CD14-positive monocyte (primary cell): ENCODE measurements around the gene TBC1D3I. TPM values are rescaled to one million over a fixed set of nuclear protein-coding genes. Genes with fewer than 3 reads are reported as not detected.
"Not testable (repeated sequence)": the region's sequence is repeated elsewhere in the genome, so short reads cannot be mapped to it uniquely, and the experiment has no call there.

ENCODE experiments used
- DNase-seq, 3 donors: peaks; one replicate each; pipeline ENCODE4 v3.0.0-alpha.2; 2011 to 2022
- H2AFZ ChIP-seq: 2 replicates; pipeline ENCODE4 v1.6.0; 2012; ENCODE audit warnings: mild to moderate bottlenecking, low read depth, low read length, inconsistent platforms; ENCODE audit not compliant: insufficient read depth, poor library complexity, severe bottlenecking
- H3K27ac ChIP-seq, 2 donors: 1 replicate in 1 of 2; 2 replicates in 1 of 2; pipeline ENCODE4 v1.5.1; 2012 to 2013; ENCODE audit warnings: low read length in 2 of 2, control low read depth in 1 of 2, inconsistent platforms in 1 of 2, low read depth in 1 of 2, mild to moderate bottlenecking in 1 of 2
- H3K27me3 ChIP-seq, 2 donors: one replicate each; pipeline versions ENCODE4 v1.6.0 to v1.6.1; 2011 to 2013; ENCODE audit warnings: low read length in 2 of 2; ENCODE audit not compliant: control insufficient read depth in 2 of 2, insufficient read depth in 2 of 2
- H3K36me3 ChIP-seq, 2 donors: replicated peaks in 1 of 2; 1 replicate in 1 of 2; 2 replicates in 1 of 2; pipeline versions ENCODE4 v1.5.1 to v1.6.1; 2012 to 2013; ENCODE audit warnings: low read length in 2 of 2, control low read depth in 1 of 2, inconsistent platforms in 1 of 2, mild to moderate bottlenecking in 1 of 2; ENCODE audit not compliant: insufficient read depth in 2 of 2, control insufficient read depth in 1 of 2
- H3K4me1 ChIP-seq, 2 donors: 1 replicate in 1 of 2; 2 replicates in 1 of 2; pipeline versions ENCODE4 v1.5.1 to v1.6.1; 2012 to 2013; ENCODE audit warnings: low read length in 2 of 2, control low read depth in 1 of 2, inconsistent platforms in 1 of 2, mild to moderate bottlenecking in 1 of 2, moderate library complexity in 1 of 2; ENCODE audit not compliant: insufficient read depth in 2 of 2, control insufficient read depth in 1 of 2
- H3K4me2 ChIP-seq: replicated peaks from 2 replicates; pipeline ENCODE3; 2012; ENCODE audit warnings: low read length, moderate library complexity, mild to moderate bottlenecking; ENCODE audit not compliant: poor library complexity, severe bottlenecking; ENCODE audit errors: extremely low read depth
- H3K4me3 ChIP-seq, 3 experiments: fragments of 200-600 bp in 1 of 3; sonication (generic) in 1 of 3; replicated peaks in 1 of 3; 1 replicate in 2 of 3; 2 replicates in 1 of 3; pipeline ENCODE4 v1.5.1; 2011 to 2013; ENCODE audit warnings: low read length in 3 of 3, mild to moderate bottlenecking in 3 of 3, control low read depth in 2 of 3, low read depth in 2 of 3, inconsistent platforms in 1 of 3, moderate library complexity in 1 of 3
- H3K79me2 ChIP-seq: 2 replicates; pipeline ENCODE4 v1.6.0; 2012; ENCODE audit warnings: mild to moderate bottlenecking, control low read depth, inconsistent platforms, low read length, moderate library complexity; ENCODE audit not compliant: insufficient read depth
- H3K9ac ChIP-seq: 2 replicates; pipeline ENCODE4 v1.6.0; 2017; ENCODE audit warnings: low read length, mild to moderate bottlenecking; ENCODE audit not compliant: insufficient read depth, poor library complexity, severe bottlenecking
- H3K9me3 ChIP-seq, 2 donors: replicated peaks in 1 of 2; 1 replicate in 1 of 2; 2 replicates in 1 of 2; pipeline versions ENCODE4 v1.5.1 to v1.6.1; 2012 to 2013; ENCODE audit warnings: low read length in 2 of 2, control low read depth in 1 of 2; ENCODE audit not compliant: control insufficient read depth in 1 of 2, insufficient read depth in 1 of 2
- H4K20me1 ChIP-seq: 2 replicates; pipeline ENCODE4 v1.6.0; 2012; ENCODE audit warnings: mild to moderate bottlenecking, low read length, control low read depth, moderate library complexity; ENCODE audit not compliant: insufficient read depth
- H3K27ac Mint-ChIP-seq, 7 donors: one replicate each; pipeline ENCODE4 v1.8.0; 2020; ENCODE audit warnings: mild to moderate bottlenecking in 7 of 7, mixed read lengths in 7 of 7, moderate library complexity in 6 of 7, inconsistent platforms in 2 of 7
- H3K27me3 Mint-ChIP-seq, 3 donors: one replicate each; pipeline ENCODE4 v1.8.0; 2021 to 2022; ENCODE audit warnings: low read depth in 3 of 3, mild to moderate bottlenecking in 3 of 3, mixed read lengths in 3 of 3, moderate library complexity in 3 of 3, inconsistent platforms in 1 of 3
- H3K36me3 Mint-ChIP-seq, 2 donors: one replicate each; pipeline ENCODE4 v1.8.0; 2020; ENCODE audit warnings: mixed read lengths in 2 of 2, inconsistent platforms in 1 of 2, mild to moderate bottlenecking in 1 of 2
- H3K4me1 Mint-ChIP-seq: one replicate; pipeline ENCODE4 v1.8.0; 2020; ENCODE audit warnings: mild to moderate bottlenecking, mixed read lengths
- H3K4me3 Mint-ChIP-seq, 2 donors: one replicate each; pipeline ENCODE4 v1.8.0; 2020; ENCODE audit warnings: mild to moderate bottlenecking in 2 of 2, mixed read lengths in 2 of 2, moderate library complexity in 1 of 2
- H3K9me3 Mint-ChIP-seq, 7 donors: one replicate each; pipeline ENCODE4 v1.8.0; 2020 to 2022; ENCODE audit warnings: mixed read lengths in 7 of 7, mild to moderate bottlenecking in 6 of 7, moderate library complexity in 6 of 7, inconsistent platforms in 2 of 7
- WGBS: methylation state at CpG from one replicate; pipeline ENCODE4 v1.1.5; 2013; ENCODE audit warnings: missing lambda C conversion rate; ENCODE audit not compliant: insufficient coverage; 5-methylcytosine and 5-hydroxymethylcytosine counted together
- intact Hi-C, 2 donors: fragments of 100-400 bp; cut with micrococcal nuclease; formaldehyde crosslinking; loops; one replicate each; pipeline versions ENCODE4 v1.15.0 to v1.15.1; 2023
- polyA plus RNA-seq, 3 donors: library from polyadenylated mRNA; depleted of rRNA in 1 of 3; unstranded in 2 of 3; stranded (reverse) in 1 of 3; fragments of 300-500 nt in 2 of 3; fragments of >200 nt in 1 of 3; fragmentation: Illumina TruSeq in 2 of 3; gene quantifications; 1 replicate in 2 of 3; 2 replicates in 1 of 3; pipeline ENCODE4 v1.2.3, GENCODE V29; 2012 to 2021
- TF ChIP-seq, protein P1 (sequence below): fragments of 200-600 bp; IDR thresholded peaks from one replicate; pipeline ENCODE4 v1.8.0; 2022; ENCODE audit warnings: antibody characterized with exemption, mild to moderate bottlenecking

Gene TBC1D3I
- polyA plus RNA-seq, 3 donors = 0.24 TPM; not detected in 2

DNA sequence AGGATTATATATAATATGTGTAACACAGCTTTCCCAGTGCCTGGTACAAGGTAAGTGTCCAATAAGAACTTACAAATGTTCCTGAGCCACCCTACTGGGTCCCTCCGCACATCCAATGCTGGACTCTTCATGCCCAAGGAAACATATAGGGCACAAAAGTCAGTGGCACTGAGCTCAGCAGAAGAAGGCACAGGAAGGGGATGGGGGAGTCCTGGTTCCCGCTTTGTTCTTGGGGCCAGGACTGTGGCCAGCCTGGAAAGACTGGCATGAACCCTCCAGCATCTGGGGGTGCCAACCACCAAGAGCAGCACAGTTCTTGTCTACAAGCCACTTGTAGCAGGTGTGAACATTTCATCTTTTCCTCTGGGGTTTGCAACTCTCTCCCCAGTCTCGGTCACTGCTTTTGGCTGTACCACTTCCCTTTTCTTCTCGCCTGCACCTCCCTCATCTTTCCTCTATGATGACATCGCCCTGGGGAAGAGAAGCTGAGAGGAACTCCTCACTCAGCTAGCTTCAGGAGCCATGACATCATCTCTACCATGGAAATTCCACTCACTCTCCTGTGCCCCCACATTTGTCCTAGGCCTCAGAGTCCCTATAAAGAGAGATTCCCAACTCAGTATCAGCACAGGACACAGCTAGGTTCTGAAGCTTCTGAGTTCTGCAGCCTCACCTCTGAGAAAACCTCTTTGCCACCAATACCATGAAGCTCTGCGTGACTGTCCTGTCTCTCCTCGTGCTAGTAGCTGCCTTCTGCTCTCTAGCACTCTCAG is 53.7 kb downstream of the TBC1D3I start, which contains the start of gene CCL4L2:
Gene CCL4L2 (plus strand): TSS at position 625 of the 773 bp plus-strand sequence.
- peak; percentile 63 to 96 (median 94) for DNase-seq
- intact Hi-C loops = loop anchor here (2.0 to 5.0 kb wide), 2 partner anchors 14 to 118 kb away; partner anchors contain the start of genes CCL3 (in 1 of the 2), CCL3L1 (in 1 of the 2) and CCL3L3 (in 1 of the 2)
- not testable (repeated sequence) for H3K79me2 ChIP-seq, H3K9ac ChIP-seq, H2AFZ ChIP-seq, H3K36me3 Mint-ChIP-seq, H3K36me3 ChIP-seq, H3K9me3 Mint-ChIP-seq, H3K27me3 Mint-ChIP-seq, H3K27me3 ChIP-seq, H4K20me1 ChIP-seq, H3K9me3 ChIP-seq
- no CpG with 5 or more reads among the region's 7 CpGs for WGBS
- H3K27ac Mint-ChIP-seq = peak within 1 kb of the TSS; percentile 86 to 98 (median 94)
- peak within 1 kb of the TSS; percentile 59 to 66 for H3K4me3 Mint-ChIP-seq
- Histone ChIP-seq H3K27ac (peak within 1 kb of the TSS; percentile 71 to 73), H3K4me1 (peaks cover 61 to 62% of the 10 kb centered on the region in 2 donors), H3K4me2 (peak within 1 kb of the TSS; percentile 36), H3K4me3 (peak within 1 kb of the TSS in 1 of 3 experiments; percentile 39)
- H3K4me1 Mint-ChIP-seq = peaks cover 63% of the 10 kb centered on the region

DNA sequence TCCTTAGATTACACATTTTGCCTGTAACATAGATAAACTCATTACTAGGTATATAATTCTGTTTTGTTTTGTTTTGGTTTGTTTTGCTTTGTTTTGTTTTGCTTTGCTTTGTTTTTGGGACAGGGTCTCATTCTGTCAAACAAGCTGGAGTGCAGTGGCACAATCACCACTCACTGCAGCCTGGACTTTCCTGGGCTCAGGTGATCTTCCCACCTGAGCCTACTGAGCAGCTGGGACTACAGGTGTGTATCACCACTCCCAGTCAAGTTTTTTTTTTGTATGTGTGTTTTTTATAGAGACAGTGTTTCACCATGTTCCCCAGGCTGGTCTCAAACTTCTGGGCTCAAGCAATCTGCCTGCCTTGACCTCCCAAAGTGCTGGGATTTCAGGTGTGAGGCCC is 54.8 kb downstream of the TBC1D3I start:
- H3K36me3 ChIP-seq = no peaks in the 10 kb centered on the region
- no peak overlapping the region for H3K4me2 ChIP-seq
- H3K79me2 ChIP-seq = no peaks in the 10 kb centered on the region
- intact Hi-C loops = no loop called here
- TF ChIP-seq, protein P1, sequence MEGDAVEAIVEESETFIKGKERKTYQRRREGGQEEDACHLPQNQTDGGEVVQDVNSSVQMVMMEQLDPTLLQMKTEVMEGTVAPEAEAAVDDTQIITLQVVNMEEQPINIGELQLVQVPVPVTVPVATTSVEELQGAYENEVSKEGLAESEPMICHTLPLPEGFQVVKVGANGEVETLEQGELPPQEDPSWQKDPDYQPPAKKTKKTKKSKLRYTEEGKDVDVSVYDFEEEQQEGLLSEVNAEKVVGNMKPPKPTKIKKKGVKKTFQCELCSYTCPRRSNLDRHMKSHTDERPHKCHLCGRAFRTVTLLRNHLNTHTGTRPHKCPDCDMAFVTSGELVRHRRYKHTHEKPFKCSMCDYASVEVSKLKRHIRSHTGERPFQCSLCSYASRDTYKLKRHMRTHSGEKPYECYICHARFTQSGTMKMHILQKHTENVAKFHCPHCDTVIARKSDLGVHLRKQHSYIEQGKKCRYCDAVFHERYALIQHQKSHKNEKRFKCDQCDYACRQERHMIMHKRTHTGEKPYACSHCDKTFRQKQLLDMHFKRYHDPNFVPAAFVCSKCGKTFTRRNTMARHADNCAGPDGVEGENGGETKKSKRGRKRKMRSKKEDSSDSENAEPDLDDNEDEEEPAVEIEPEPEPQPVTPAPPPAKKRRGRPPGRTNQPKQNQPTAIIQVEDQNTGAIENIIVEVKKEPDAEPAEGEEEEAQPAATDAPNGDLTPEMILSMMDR = no peak
- no peak overlapping the region for H3K27ac ChIP-seq
- Mint-ChIP-seq H3K9me3 (no peaks in the 10 kb centered on the region), H3K4me3 (peak overlapping the region in 1 of 2 donors; percentile 21), H3K27ac (peak overlapping the region in 4 of 7 donors; percentile 2 to 98 (median 93)), H3K27me3 (peaks cover 0 to 6% (median 3%) of the 10 kb centered on the region in 3 donors), H3K36me3 (no peaks in the 10 kb centered on the region), H3K4me1 (peaks cover 52% of the 10 kb centered on the region)
- H4K20me1 ChIP-seq = no peaks in the 10 kb centered on the region
- DNase-seq = no peak
- no peak overlapping the region for H3K4me3 ChIP-seq
- peaks cover 51 to 52% of the 10 kb centered on the region in 2 donors for H3K4me1 ChIP-seq
- H3K9me3 ChIP-seq = no peaks in the 10 kb centered on the region
- no peak overlapping the region for H3K9ac ChIP-seq
- H2AFZ ChIP-seq = no peak overlapping the region
- no peaks in the 10 kb centered on the region for H3K27me3 ChIP-seq

DNA sequence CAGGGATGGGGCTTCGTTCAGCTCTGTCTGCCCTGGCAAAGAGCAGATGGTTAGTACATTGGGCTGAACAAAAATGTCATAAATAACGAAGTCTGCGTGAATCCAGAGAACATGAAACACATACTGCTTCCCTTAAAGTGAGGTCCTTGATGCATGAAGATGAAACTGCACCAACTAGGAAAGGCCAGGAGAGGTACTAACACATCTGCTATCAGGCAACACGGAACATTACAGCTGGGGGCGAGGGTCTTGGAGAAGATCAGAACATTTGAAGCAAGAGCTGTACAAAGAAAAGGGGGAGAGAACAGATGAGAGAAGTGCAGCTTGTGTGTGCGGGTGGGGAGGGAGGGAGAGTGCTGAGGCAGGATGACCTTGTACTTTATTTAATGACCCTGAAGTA is 57.0 kb downstream of the TBC1D3I start:
- H3K27ac ChIP-seq, H3K36me3 Mint-ChIP-seq, H3K79me2 ChIP-seq, intact Hi-C loops, H4K20me1 ChIP-seq, H3K9me3 Mint-ChIP-seq, H2AFZ ChIP-seq, H3K27ac Mint-ChIP-seq, H3K9me3 ChIP-seq, H3K4me2 ChIP-seq, H3K4me3 Mint-ChIP-seq, H3K27me3 Mint-ChIP-seq, H3K27me3 ChIP-seq, H3K4me3 ChIP-seq, H3K9ac ChIP-seq, DNase-seq, H3K36me3 ChIP-seq: not testable (repeated sequence)
- H3K4me1 ChIP-seq = peaks cover 42 to 43% of the 10 kb centered on the region in 2 donors
- WGBS = 100% methylated on average over 2 of the region's 6 CpGs
- H3K4me1 Mint-ChIP-seq = peaks cover 44% of the 10 kb centered on the region

DNA sequence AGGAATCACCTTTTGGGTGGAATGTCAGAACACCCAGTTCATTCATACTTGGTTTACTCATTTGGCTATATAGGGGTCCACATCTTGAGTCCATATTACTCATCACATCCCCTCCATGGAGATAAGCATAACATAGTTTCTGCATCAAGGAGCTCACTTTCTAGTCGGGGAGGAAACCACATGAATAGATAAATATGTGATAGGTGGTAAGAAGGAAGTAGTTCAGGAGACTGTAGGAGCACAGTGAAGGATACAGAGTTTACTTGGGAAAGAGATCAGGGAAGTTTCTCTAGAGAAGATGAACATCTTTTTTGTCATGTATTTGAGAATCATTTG is 57.9 kb downstream of the TBC1D3I start:
- Mint-ChIP-seq H3K4me1 (peaks cover 44% of the 10 kb centered on the region), H3K27ac (peak overlapping the region in 1 of 7 donors; percentile 22)
- H3K9me3 Mint-ChIP-seq, H3K36me3 Mint-ChIP-seq, H3K27me3 ChIP-seq, H2AFZ ChIP-seq, H4K20me1 ChIP-seq, H3K4me3 Mint-ChIP-seq, DNase-seq, H3K4me3 ChIP-seq, H3K27ac ChIP-seq, H3K36me3 ChIP-seq, H3K9me3 ChIP-seq, intact Hi-C loops, H3K27me3 Mint-ChIP-seq, H3K4me2 ChIP-seq, H3K9ac ChIP-seq, H3K79me2 ChIP-seq: not testable (repeated sequence)
- no CpG with 5 or more reads among the region's 1 CpG for WGBS
- peaks cover 42 to 43% of the 10 kb centered on the region in 2 donors for H3K4me1 ChIP-seq
